ENCODE results near the gene SHPK. TPM values are rescaled to one million over a fixed set of nuclear protein-coding genes. Genes with fewer than 3 reads are reported as not detected.
"Not testable (repeated sequence)": the region's sequence is repeated elsewhere in the genome, so short reads cannot be mapped to it uniquely, and the experiment has no call there.

The SHPK gene
- total and polyA plus RNA-seq, 8 donors: 4.9 to 29.4 (median 10.8) TPM

DNA sequence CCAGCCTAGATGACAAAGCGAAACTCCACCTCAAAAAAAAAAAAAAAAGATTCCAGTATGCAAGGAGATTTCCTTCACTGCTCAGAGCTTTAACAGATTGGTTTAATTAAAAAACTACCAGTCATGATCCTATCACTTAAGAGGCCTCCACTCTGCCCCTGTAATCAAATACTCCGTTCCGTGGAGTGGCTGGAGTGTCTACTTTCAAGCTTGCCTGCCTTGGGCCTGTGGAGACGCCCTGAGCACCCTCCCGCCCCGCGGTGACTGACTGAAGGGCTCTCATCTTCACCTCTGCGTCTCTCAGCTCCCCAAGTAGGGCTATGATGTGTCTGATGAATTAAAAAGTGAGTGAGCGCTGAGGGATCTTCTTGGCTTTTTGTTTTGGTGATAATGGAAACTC lies 53.1 kb downstream of the SHPK start:
- Histone ChIP-seq H3K27ac (no peak overlapping the region), H3K4me3 (no peak overlapping the region), H3K9me3 (no peaks in the 10 kb centered on the region), H3K27me3 (no peaks in the 10 kb centered on the region), H3K36me3 (peaks cover 15 to 78% (median 76%) of the 10 kb centered on the region in 4 donors), H3K4me1 (no peaks in the 10 kb centered on the region)
- intact Hi-C loops (cut with DNase I; ENCODE audit: low total_unique reads): no loop called here
- DNase-seq: no peak
- 96 to 98% (median 97%) methylated on average over 9 of the region's 9 CpGs for WGBS, 5 donors
- TF ChIP-seq POLR2A (IDR thresholded peaks at IDR 0.05) (no peak), CTCF (IDR thresholded peaks at IDR 0.05) (no peak), POLR2AphosphoS5 (IDR thresholded peaks at IDR 0.05) (no peak), EP300 (IDR thresholded peaks at IDR 0.05) (no peak)

GRCh38 chr17:3578667-3579066 lies 57.4 kb downstream of the SHPK start:
- H3K9me3 ChIP-seq; DNase-seq; H3K4me3 ChIP-seq; H3K4me1 ChIP-seq; H3K27me3 ChIP-seq; H3K27ac ChIP-seq; intact Hi-C loops (cut with DNase I; ENCODE audit: low total_unique reads): not testable (repeated sequence)
- peaks cover 5 to 66% (median 61%) of the 10 kb centered on the region in 4 donors for H3K36me3 ChIP-seq
- 72 to 98% (median 98%) methylated on average over 4 of the region's 4 CpGs for WGBS, 5 donors

DNA sequence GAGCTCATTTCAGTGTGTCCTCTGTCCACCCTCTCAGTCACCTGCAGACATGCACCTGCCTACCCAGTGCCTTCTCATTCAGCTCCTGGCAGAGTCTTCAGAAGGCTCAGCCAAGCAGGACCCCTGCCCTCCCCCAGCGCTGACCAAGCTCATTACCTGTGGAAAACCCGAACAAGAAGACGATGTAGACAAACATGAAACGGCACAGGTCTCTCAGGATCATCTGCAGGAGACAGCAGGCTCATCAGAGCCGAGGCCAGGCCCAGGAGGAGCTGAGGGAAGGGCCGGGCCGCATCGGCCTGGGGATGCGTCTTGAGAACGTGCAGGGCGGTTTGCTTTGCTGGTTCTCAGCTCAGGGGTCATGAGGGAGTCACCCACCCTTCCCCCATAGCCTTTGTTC lies 59.1 kb downstream of the SHPK start:
- DNase-seq: no peak
- no peak overlapping the region for H3K4me3 ChIP-seq
- H3K27me3 ChIP-seq: no peaks in the 10 kb centered on the region
- intact Hi-C loops (cut with DNase I; ENCODE audit: low total_unique reads): no loop called here
- 83 to 91% (median 88%) methylated on average over 11 of the region's 11 CpGs for WGBS, 5 donors
- no peak overlapping the region for H3K27ac ChIP-seq
- H3K4me1 ChIP-seq: no peaks in the 10 kb centered on the region
- no peaks in the 10 kb centered on the region for H3K9me3 ChIP-seq
- TF ChIP-seq POLR2A (IDR thresholded peaks at IDR 0.05) (no peak), POLR2AphosphoS5 (IDR thresholded peaks at IDR 0.05) (no peak), EP300 (IDR thresholded peaks at IDR 0.05) (no peak), CTCF (IDR thresholded peaks at IDR 0.05) (no peak)
- peaks cover 12 to 70% (median 63%) of the 10 kb centered on the region in 4 donors for H3K36me3 ChIP-seq

GRCh38 chr17:3575511-3575910 lies 60.5 kb downstream of the SHPK start:
- Histone ChIP-seq H3K9me3 (no peaks in the 10 kb centered on the region), H3K27me3 (no peaks in the 10 kb centered on the region), H3K27ac (no peak overlapping the region), H3K4me1 (no peaks in the 10 kb centered on the region), H3K4me3 (no peak overlapping the region), H3K36me3 (peaks cover 12 to 80% (median 72%) of the 10 kb centered on the region in 4 donors)
- intact Hi-C loops (cut with DNase I; ENCODE audit: low total_unique reads): no loop called here
- TF ChIP-seq POLR2A (IDR thresholded peaks at IDR 0.05): no peak
- no peak for TF ChIP-seq POLR2AphosphoS5 (IDR thresholded peaks at IDR 0.05)
- no peak for TF ChIP-seq CTCF (IDR thresholded peaks at IDR 0.05)
- no peak for TF ChIP-seq EP300 (IDR thresholded peaks at IDR 0.05)
- DNase-seq: no peak
- WGBS, 5 donors: 74 to 88% (median 81%) methylated on average over 5 of the region's 5 CpGs

DNA sequence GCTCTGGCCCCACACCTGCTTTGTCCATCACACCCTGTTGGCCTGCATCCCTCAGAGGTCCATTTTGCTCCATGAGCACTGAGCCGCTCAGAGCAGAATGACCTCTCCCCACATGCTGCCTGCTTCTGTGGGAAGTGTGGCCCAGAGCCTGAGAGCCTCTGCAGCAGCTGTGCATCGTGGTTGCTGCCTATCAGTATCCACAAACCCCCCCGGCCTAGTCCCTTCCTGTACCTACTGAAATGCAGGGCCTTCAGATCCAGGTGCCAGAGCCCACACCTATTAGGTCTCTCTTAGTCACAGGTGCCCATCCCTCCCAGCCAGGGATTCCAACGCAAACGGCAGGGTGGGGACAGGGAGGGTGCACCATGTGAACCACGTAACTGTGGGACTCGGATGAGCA lies 61.8 kb downstream of the SHPK start:
- Histone ChIP-seq H3K27me3 (no peaks in the 10 kb centered on the region), H3K4me3 (no peak overlapping the region), H3K9me3 (no peaks in the 10 kb centered on the region), H3K27ac (no peak overlapping the region), H3K36me3 (peaks cover 8 to 76% (median 72%) of the 10 kb centered on the region in 4 donors), H3K4me1 (no peaks in the 10 kb centered on the region)
- no peak for DNase-seq
- no peak for TF ChIP-seq POLR2A (IDR thresholded peaks at IDR 0.05)
- no peak for TF ChIP-seq EP300 (IDR thresholded peaks at IDR 0.05)
- no peak for TF ChIP-seq POLR2AphosphoS5 (IDR thresholded peaks at IDR 0.05)
- no peak for TF ChIP-seq CTCF (IDR thresholded peaks at IDR 0.05)
- 87 to 97% (median 92%) methylated on average over 7 of the region's 7 CpGs for WGBS, 5 donors
- intact Hi-C loops (cut with DNase I; ENCODE audit: low total_unique reads): no loop called here
